NCI-H345 treated with DMSO at 0.1 percent for 48 hours (cell line): ENCODE measurements around the gene CTRB1.
"Not testable (repeated sequence)": the region's sequence is repeated elsewhere in the genome, so short reads cannot be mapped to it uniquely, and the experiment has no call there.

ENCODE experiments used
- DNase-seq: peaks from one replicate; lab custom pipeline; 2025; ENCODE audit not compliant: unreplicated experiment; lab: John Stamatoyannopoulos, UW

Gene CTRB1

DNA sequence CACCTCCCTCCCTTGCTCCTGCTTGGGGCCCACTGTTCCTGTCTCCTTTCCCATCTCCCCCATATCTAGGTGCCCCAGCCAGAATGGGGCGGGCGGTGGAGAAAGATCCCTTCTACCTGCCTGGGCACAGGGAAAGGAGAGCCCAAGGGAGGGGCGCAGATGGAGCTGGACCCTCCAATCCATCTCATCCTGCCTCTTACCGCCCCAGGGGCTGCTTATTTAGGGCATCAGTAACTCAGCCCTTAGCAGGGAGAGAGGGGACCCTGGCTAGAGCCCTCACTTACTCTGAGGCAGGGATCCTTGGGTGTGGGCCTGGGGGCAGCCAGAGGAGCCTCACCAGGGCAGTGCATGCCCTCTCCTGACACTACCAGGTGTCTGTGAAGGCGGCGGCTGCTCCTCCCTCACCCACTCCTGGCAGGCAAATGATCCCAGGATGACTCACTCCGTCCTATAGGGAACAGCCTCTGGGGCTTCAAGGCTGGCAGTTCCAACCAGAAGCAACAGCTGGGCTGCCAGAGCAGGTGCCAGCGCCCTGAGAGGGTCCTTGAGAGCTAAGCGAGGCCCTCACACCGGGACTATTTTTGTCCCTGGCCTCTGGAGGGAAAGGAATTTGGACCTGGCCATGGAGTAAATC is 49.0 kb downstream of the CTRB1 start:
- peak; percentile 52 for DNase-seq

DNA sequence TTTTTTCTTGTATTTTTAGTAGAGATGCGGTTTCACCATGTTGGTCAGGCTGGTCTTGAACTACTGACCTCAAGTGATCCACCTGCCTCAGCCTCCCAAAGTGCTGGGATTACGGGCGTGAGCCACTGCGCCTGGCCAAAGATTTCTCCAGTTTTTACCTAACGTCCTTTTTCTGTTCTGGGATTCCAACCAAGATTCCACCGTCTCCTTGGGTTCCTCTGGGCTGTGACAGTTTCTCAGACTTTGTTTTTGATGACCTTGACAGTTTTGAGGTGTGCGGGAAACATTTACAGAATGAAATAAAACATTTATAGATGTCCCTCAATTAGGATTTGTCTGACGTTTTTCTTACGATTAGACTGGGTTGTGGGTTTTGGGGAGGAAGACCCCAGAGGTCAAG is 50.6 kb downstream of the CTRB1 start:
- not testable (repeated sequence) for DNase-seq

DNA sequence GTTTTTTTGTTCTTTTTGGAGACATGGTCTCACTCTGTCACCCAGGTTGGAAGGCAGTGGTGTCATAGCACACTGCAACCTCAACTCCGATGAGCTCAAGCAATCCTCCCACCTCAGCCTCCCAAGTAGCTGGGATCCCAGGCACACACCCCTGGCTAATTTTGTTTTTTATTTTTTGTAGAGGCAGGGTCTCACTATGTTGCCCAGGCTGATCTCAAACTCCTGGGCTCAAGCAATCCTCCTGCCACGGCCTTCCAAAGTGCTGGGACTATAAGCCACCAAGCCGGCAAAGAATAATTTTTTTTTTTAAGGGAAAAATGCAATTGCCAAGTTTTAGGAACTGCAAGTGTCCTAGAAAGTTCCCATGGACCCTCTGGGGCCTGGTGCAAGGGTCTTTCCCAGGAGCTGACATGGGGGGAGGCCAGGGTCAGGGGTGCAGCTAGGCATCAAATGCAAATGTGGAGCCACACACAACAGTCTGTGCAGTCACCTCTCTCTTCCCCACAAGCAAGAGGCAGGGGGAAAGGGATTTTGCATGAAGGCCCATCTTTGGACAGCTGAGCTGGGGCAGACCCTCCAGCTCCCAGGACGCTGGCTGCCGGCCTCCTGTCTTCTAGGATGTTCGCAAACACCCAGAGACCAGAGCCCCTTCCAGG is 52.8 kb downstream of the CTRB1 start:
- DNase-seq, result no peak

DNA sequence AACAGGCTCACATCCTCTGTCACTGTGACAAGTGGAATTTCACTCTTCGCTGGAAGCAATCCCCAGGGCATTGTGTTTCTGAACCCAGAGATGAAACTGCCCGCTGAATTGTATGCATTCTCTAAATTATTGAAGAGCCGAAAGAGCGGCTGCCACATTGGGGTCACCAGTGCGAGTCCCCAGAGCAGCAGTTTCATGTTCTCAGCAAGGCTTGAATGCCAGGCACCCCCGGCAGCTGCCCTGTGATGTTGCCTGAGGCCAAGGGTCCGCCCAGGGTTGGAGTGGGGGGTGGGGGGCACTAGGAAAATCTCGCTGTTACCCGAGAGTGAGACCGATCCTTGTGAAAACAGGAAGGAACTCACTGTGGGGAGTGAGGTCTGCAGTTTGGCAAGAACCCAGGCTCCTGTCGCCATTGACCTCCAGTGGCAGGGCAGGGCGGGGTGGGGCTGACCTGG is 53.3 kb downstream of the CTRB1 start:
- DNase-seq, result no peak

DNA sequence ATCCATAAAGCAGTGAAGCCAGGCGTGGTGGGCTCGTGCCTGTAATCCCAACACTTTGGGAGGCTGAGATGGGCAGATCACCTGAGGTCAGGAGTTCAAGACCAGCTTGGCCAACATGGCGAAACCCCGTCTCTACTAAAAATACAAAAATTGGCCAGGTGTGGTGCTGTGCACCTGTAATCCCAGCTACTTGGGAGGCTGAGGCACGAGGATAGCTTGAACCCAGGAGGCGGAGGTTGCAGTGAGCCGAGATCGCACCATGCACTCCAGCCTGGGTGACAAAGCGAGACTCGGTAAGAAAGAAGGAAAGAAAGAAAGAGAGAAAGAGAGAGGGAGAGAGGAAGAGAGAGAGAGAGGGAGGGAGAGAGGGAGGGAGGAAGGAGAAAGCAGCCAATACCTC is 53.8 kb downstream of the CTRB1 start:
- DNase-seq, result not testable (repeated sequence)

DNA sequence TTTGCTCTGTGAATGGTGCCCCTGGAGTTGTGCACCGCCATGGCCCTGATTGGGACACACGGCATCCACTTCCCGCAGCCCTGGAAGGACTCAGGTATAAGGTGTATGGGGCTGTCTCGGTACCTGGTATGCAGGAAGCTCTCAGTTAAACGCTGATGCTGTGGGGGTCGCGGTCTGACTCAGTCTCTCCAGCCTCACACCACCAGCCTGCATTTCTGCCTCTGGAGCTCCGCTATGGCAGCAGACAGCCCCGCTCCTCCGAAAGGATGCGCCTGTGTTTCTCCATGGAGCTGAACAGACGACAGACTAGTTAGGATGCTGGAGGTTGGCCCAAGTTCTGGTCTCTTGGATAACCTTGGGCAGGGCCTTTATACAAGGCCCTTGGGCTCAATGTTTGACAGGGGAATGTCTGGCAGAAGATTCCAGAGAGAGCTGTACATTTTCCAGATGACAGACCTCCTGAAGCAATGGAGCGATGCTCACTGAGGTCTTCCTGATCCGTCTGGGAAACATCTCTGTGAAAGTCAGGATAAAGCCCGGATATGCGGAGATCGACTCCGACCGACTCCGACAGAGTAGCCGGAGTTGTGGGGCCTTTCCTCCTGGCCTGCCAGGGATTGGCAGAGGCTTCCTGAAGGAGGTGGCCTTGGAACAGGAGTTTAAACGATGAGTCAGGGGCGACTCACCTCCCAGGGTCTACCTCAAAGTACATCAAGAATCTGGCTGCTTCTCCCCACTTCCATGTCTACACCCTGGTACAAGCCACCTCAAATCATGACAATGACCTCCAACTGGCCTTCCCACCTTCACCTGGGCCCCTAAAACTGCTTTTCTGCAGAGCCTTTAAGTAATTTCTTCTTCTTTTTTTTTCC is 54.5 kb downstream of the CTRB1 start:
- DNase-seq, result no peak
